ENCODE results near the gene FKBP5. TPM values are rescaled to one million over a fixed set of nuclear protein-coding genes. Genes with fewer than 3 reads are reported as not detected.

The FKBP5 gene
- polyA plus RNA-seq, 1 experiment: 1.6 TPM

DNA sequence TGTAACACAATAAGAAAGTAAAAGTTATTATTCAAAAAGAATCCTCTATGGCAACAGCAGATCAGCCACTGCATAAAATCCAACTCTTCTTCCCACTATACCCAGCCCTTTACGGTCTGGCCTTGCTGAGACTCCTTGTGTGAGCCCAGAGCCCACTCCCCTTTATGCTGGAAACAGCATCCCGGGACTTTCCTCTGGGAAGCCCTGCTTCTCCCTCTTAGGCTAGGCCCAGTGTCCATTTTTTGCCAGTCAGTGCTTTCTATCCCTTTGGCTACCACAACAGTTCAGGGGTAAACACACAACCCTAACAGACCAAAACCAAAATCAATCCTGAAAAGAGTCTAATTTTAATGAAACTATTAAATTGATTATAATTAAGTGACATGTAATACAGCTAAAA lies 20.6 kb downstream of the FKBP5 start:
- Histone ChIP-seq H3K36me3 (ENCODE audit: control insufficient read depth, insufficient read depth, low read length) (no peaks in the 10 kb centered on the region), H3K4me3 (ENCODE audit: low read depth, low read length) (no peak overlapping the region), H3K27me3 (ENCODE audit: control insufficient read depth, insufficient read depth, low read length) (no peaks in the 10 kb centered on the region)
- no peak for TF ChIP-seq CTCF (IDR thresholded peaks at IDR 0.05; ENCODE audit: insufficient read depth, low read depth, low read length)
- CTCF ChIA-PET: interaction anchor here (1.0 to 2.0 kb wide), 3 partner anchors 10 to 68 kb away, joined by 3 to 9 read pairs (median 5); no protein-coding TSS in a partner anchor
- DNase-seq (ENCODE audit: low read depth): no peak
- POLR2A ChIA-PET: no interaction called here

- CTCF ChIA-PET: interaction anchor here (1.1 kb wide), 1 partner anchor 71 kb away, joined by 3 read pairs; no protein-coding TSS in a partner anchor
- TF ChIP-seq CTCF (IDR thresholded peaks at IDR 0.05; ENCODE audit: insufficient read depth, low read depth, low read length): no peak
- POLR2A ChIA-PET: no interaction called here
- no peaks in the 10 kb centered on the region for H3K36me3 ChIP-seq (ENCODE audit: control insufficient read depth, insufficient read depth, low read length)
- no peak for DNase-seq (ENCODE audit: low read depth)
- H3K27me3 ChIP-seq (ENCODE audit: control insufficient read depth, insufficient read depth, low read length): no peaks in the 10 kb centered on the region
- no peak overlapping the region for H3K4me3 ChIP-seq (ENCODE audit: low read depth, low read length)
These were observed 23.1 kb downstream of the FKBP5 start for GRCh38 chr6:35665573-35665972.

DNA sequence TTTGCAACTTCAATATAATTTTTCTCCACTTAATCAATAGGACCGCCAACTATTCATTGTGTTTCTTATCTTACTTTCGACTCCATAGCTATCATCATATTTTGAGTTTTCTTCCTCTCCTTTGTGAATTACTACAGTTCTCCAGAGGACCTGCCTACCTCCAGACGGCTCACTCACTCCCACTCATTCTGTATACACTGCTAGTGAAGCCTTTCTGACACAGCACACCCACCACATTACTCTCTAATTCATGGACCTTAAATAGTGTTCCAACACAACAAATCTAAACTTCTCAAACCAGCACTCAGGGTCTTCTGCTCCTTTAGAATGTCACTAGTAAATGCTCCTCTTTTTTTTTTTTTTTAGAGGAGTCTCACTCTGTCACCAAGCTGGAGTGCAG lies 23.8 kb downstream of the FKBP5 start:
- Histone ChIP-seq H3K4me3 (ENCODE audit: low read depth, low read length) (no peak overlapping the region), H3K36me3 (ENCODE audit: control insufficient read depth, insufficient read depth, low read length) (no peaks in the 10 kb centered on the region), H3K27me3 (ENCODE audit: control insufficient read depth, insufficient read depth, low read length) (no peaks in the 10 kb centered on the region)
- POLR2A ChIA-PET: no interaction called here
- CTCF ChIA-PET: interaction anchor here (0.6 to 1.3 kb wide), 3 partner anchors 12 to 637 kb away, joined by 3 to 4 read pairs (median 3); no protein-coding TSS in a partner anchor
- TF ChIP-seq CTCF (IDR thresholded peaks at IDR 0.05; ENCODE audit: insufficient read depth, low read depth, low read length): no peak
- DNase-seq (ENCODE audit: low read depth): no peak

GRCh38 chr6:35663447-35664235 lies 25.1 kb downstream of the FKBP5 start:
- Histone ChIP-seq H3K27me3 (ENCODE audit: control insufficient read depth, insufficient read depth, low read length) (no peaks in the 10 kb centered on the region), H3K4me3 (ENCODE audit: low read depth, low read length) (no peak overlapping the region), H3K36me3 (ENCODE audit: control insufficient read depth, insufficient read depth, low read length) (no peaks in the 10 kb centered on the region)
- TF ChIP-seq CTCF (IDR thresholded peaks at IDR 0.05; ENCODE audit: insufficient read depth, low read depth, low read length): no peak
- ChIA-PET CTCF (interaction anchor here (0.8 to 1.8 kb wide), 5 partner anchors 16 to 79 kb away, joined by 3 to 6 read pairs (median 4); partner anchors contain the start of gene ARMC12), POLR2A (no interaction called here)
- DNase-seq (ENCODE audit: low read depth): peak; percentile 19

DNA sequence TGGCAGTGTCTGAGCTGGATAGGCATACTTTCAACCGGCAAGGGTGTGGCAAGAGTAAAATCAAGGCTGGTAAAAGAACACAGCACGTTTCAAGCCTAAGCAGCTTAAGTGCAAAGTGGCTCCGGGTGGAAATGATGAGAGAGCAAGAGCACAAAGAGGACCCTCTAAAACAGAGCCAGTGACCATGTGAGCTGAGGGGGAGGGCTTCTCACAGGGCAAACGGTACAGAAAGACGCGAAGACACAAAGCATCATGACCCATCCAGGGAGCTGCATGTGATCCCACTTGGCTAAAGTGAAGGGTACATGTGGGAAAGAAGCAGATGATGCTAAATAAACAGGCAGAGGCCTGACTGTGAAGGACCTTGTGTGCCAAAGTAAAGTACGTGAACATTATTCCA lies 25.7 kb downstream of the FKBP5 start:
- Histone ChIP-seq H3K4me3 (ENCODE audit: low read depth, low read length) (no peak overlapping the region), H3K27me3 (ENCODE audit: control insufficient read depth, insufficient read depth, low read length) (no peaks in the 10 kb centered on the region), H3K36me3 (ENCODE audit: control insufficient read depth, insufficient read depth, low read length) (no peaks in the 10 kb centered on the region)
- TF ChIP-seq CTCF (IDR thresholded peaks at IDR 0.05; ENCODE audit: insufficient read depth, low read depth, low read length): no peak
- CTCF ChIA-PET: interaction anchor here (0.8 to 1.8 kb wide), 5 partner anchors 12 to 79 kb away, joined by 3 to 6 read pairs (median 3); partner anchors contain the start of gene ARMC12
- POLR2A ChIA-PET: no interaction called here
- no peak for DNase-seq (ENCODE audit: low read depth)
